GM19468 (cell line): ENCODE results near the gene NR3C2.

Experiments used
- ATAC-seq: cut with Tn5 transposase; IDR thresholded peaks from one replicate; pipeline ENCODE4 v1.9.1; 2021; ENCODE audit warnings: mild to moderate bottlenecking, moderate library complexity, moderate number of reproducible peaks; ENCODE audit not compliant: unreplicated experiment; ENCODE audit errors: extremely low read depth

Gene NR3C2

GRCh38 chr4:148436512-148436911, 5.7 kb downstream of the NR3C2 start:
- no peak for ATAC-seq

GRCh38 chr4:148435654-148436406, 6.4 kb downstream of the NR3C2 start:
- no peak for ATAC-seq

- ATAC-seq = no peak
Measured at GRCh38 chr4:148434075-148434773, 8.0 kb downstream of the NR3C2 start.

- ATAC-seq = no peak
Measured at GRCh38 chr4:148431401-148431800, 10.8 kb downstream of the NR3C2 start.

DNA sequence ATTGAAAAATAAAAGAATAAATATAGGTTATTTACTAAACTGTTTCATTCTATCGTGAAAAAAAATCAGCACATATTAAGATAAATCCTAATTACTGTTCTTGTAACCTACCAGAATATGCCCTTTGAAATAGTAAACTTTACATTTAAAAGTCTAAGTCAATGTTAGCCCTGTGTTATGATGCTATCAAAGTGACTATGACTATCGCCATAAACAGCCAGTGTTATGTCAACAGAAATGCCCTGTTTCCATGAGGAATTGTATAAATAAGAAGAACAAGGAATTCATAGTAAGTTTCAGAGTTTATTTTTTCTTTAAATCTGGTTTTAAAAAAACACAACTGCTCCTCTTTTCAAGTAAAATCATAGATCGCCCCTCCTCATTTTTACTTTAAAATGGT, 11.4 kb downstream of the NR3C2 start:
- no peak for ATAC-seq

- ATAC-seq = no peak
Measured at GRCh38 chr4:148429206-148429605, 13.0 kb downstream of the NR3C2 start.

GRCh38 chr4:148426643-148427042, 15.6 kb downstream of the NR3C2 start:
- no peak for ATAC-seq

- peak; percentile 94 for ATAC-seq
Measured at GRCh38 chr4:148425327-148426110, 16.7 kb downstream of the NR3C2 start.

DNA sequence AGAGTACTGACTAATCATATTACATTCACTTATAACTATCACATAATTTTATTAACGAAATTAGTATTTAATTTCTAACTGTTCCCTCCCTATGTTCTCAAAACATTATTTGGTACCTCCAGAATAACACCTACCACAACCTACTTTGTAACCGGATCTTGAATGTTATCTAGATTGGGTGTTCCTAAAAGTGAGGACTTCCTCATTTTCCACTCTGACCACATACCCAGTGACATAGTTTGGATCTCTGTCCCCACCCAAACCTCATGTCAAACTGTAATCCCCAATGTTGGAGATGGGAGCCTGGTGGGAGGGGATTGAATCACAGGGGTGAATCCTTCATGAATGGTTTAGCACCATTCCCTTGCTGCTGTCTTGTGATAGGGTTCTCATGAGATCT, 21.8 kb downstream of the NR3C2 start:
- no peak for ATAC-seq

DNA sequence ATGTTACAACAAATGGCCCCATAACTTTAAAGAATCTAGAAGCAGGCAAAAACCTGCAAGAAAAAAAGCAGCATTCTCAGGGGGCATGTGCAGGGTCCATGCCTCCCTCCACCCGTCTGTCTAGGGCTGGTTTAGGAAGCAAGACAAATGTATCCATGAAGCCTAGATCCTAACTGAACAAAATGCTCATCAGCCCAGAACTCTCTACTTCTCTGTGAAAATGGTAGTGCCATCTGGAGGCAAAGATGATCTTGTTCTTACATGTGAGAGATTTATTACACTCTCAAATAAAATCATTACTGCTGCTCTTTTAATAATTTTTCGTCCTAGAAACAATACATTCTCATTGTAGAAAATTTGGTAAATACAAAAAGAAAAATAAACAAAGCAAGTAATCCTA, 26.7 kb downstream of the NR3C2 start:
- no peak for ATAC-seq

DNA sequence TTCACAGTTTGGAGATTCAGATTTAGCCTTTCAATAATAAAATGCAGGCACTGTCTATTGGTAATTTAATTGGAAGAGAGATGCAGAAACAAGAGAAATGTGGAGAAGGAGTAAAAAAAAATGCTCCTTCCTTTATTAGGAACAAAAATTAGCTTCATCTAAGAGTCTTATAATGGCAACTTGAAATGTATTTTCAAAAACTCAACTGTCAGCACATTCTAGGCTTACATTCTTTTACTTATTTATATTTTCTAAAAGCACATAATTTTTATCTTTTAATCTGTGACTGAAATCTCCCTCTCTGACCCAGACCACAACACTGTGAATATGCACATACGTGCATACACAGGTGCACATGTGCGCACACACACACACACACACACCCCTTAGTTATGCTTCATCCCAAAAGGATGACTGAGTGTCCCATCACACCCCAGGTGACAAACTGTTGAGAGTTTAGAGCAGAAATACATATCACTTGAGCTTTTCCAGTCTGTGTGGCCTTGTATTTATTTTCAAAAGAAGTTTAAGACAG, 29.7 kb downstream of the NR3C2 start:
- no peak for ATAC-seq

GRCh38 chr4:148405161-148405893, 36.9 kb downstream of the NR3C2 start:
- ATAC-seq = no peak

DNA sequence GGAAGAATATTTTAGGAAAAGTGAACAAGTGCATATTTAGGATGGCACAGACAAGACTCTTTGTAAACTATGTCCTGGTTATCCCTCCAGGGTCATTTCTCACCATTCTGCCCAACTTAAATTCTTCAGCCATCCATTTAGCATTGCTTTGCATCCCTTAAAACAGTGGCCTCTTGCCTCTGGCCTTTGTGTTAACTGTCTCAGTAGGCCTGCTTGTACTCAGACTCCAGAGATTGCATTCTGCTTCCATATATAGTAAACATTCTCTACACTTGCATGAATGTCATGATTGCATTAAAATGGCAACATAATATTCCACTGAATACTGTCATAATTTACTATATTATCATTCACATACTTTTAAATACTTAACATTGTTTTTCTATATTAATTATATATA, 43.2 kb downstream of the NR3C2 start:
- no peak for ATAC-seq

- no peak for ATAC-seq
Measured at GRCh38 chr4:148397771-148398170, 44.4 kb downstream of the NR3C2 start.

GRCh38 chr4:148396986-148397673, 45.1 kb downstream of the NR3C2 start:
- no peak for ATAC-seq

DNA sequence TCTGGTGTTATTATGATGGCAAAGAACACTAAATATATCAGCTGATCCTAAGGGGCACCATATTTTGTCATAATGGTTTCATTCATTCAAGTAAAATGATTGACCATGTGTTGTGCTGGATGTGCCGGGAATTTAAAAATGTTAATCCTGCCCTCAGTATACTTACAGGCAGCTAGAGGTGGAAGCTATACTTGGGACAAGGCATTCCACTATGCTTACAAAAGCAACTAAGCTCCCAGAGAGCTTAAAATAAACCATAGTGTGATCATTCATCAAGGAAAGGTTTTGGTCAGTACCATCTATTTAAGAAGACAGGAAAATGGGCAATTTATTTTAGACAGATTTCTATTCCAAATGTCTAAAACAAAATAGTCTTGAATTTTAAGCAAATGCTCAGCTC, 46.4 kb downstream of the NR3C2 start:
- ATAC-seq = no peak

DNA sequence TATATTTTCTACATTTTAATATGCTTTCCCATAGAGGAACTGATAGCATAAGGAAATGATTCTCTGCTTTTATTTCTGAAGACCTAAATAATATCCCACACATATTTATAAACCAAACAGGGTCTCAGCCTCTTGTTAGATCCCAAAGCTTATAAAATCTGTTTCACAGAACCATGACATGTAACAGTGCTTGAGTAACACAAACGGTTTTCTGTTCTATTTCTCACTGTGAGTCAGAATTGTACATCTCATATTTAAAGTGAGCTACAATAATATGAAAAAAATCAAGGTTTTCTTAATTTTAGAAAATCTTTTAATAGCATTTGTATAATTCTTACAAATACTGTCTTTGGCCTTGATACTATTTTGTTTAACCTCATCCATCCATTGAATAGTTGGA, 51.2 kb downstream of the NR3C2 start:
- ATAC-seq = no peak

DNA sequence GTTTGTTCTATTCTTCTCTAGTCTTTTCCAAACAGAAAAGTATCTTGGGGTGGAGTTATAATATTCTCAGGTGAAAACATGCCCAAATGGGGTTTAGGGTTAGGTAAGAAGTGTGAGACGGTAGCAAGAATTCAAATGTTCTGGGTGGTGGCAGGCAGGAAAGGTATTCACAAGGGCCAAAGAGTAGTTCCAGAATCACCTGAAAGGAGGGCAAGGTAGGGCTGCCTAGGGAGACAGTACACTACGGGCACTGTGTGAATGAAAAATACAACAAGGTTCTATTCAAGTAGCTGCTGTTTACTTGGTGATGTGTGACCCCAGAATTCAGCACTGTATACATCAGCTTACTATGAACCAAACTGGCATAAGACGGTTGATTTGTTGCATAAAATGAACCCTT, 51.9 kb downstream of the NR3C2 start:
- ATAC-seq = no peak

GRCh38 chr4:148380291-148380690, 61.9 kb downstream of the NR3C2 start:
- ATAC-seq = no peak

- ATAC-seq = no peak
Measured at GRCh38 chr4:148376151-148376550, 66.1 kb downstream of the NR3C2 start.
